NCI-H2171 treated with DMSO at 0.1 percent for 48 hours (cell line): ENCODE results near the gene SMAD7.

Source experiments
- DNase-seq: peaks from one replicate; lab custom pipeline; 2025; lab: John Stamatoyannopoulos, UW

Gene SMAD7

GRCh38 chr18:48914581-48915251 lies 36.0 kb downstream of the SMAD7 start:
- no peak for DNase-seq

GRCh38 chr18:48913775-48914174 lies 37.0 kb downstream of the SMAD7 start:
- no peak for DNase-seq

- no peak for DNase-seq
These were observed 37.6 kb downstream of the SMAD7 start for GRCh38 chr18:48913201-48913600.

- no peak for DNase-seq
These were observed 39.7 kb downstream of the SMAD7 start for GRCh38 chr18:48910972-48911545.

GRCh38 chr18:48909721-48910120 lies 41.0 kb downstream of the SMAD7 start:
- DNase-seq: no peak

GRCh38 chr18:48908916-48909315 lies 41.8 kb downstream of the SMAD7 start:
- DNase-seq: no peak

- no peak for DNase-seq
These were observed 45.3 kb downstream of the SMAD7 start for GRCh38 chr18:48905513-48905912.

- no peak for DNase-seq
These were observed 45.8 kb downstream of the SMAD7 start for GRCh38 chr18:48904847-48905394.

- DNase-seq: no peak
These were observed 46.7 kb downstream of the SMAD7 start for GRCh38 chr18:48904091-48904490.

GRCh38 chr18:48902856-48903601 lies 47.7 kb downstream of the SMAD7 start:
- DNase-seq: no peak

GRCh38 chr18:48902023-48902855 lies 48.5 kb downstream of the SMAD7 start:
- peak; percentile 57 for DNase-seq

- DNase-seq: no peak
These were observed 49.4 kb downstream of the SMAD7 start for GRCh38 chr18:48901145-48902022.

- no peak for DNase-seq
These were observed 50.3 kb downstream of the SMAD7 start for GRCh38 chr18:48900469-48900868.

GRCh38 chr18:48899558-48900174 lies 51.1 kb downstream of the SMAD7 start:
- no peak for DNase-seq

GRCh38 chr18:48898521-48898920 lies 52.2 kb downstream of the SMAD7 start:
- no peak for DNase-seq

GRCh38 chr18:48897531-48897930 lies 53.2 kb downstream of the SMAD7 start:
- DNase-seq: no peak

- DNase-seq: no peak
These were observed 53.8 kb downstream of the SMAD7 start for GRCh38 chr18:48896875-48897511.

GRCh38 chr18:48896326-48896874 lies 54.4 kb downstream of the SMAD7 start:
- no peak for DNase-seq

GRCh38 chr18:48894799-48895346 lies 55.9 kb downstream of the SMAD7 start:
- no peak for DNase-seq
